HCT116 (cell line): Measurements from ENCODE around the gene ZNF595. TPM values are rescaled to one million over a fixed set of nuclear protein-coding genes. Genes with fewer than 3 reads are reported as not detected.
"Not testable (repeated sequence)": the region's sequence is repeated elsewhere in the genome, so short reads cannot be mapped to it uniquely, and the experiment has no call there.

ENCODE experiments used
- ATAC-seq: fragments of 200-7000 bp; cut with Tn5 transposase; 2 replicates; pipeline ENCODE4 v1.9.1; 2020; ENCODE audit warnings: mild to moderate bottlenecking, moderate library complexity
- BruUV-seq: library from RNA; stranded (reverse); fragments of 400-500 nt; replicated peaks from 2 replicates; lab custom pipeline; 2021; lab: Mats Ljungman, UMichigan
- CTCF ChIA-PET: fragments of 300-600 bp; sonication (Branson Sonifier 250); formaldehyde crosslinking; loops from one replicate; lab custom pipeline; 2021; ENCODE audit warnings: antibody characterized with exemption; lab: Charles Lee
- POLR2A ChIA-PET: fragments of 300-600, 350-600 bp; sonication (Branson Sonifier 250); formaldehyde crosslinking; loops from one replicate; lab custom pipeline; 2021; ENCODE audit warnings: antibody characterized with exemption; lab: Charles Lee
- RAD21 ChIA-PET, 2 experiments: fragments of 300-600 bp; sonication (Branson Sonifier 250); formaldehyde crosslinking; loops; one replicate each; lab custom pipeline; 2023; ENCODE audit warnings: low total read pairs in 2 of 2; ENCODE audit not compliant: uncharacterized antibody in 2 of 2, unreplicated experiment in 2 of 2, low non-redundant PET in 1 of 2; lab: Charles Lee
- DNase-seq: peaks from one replicate; pipeline ENCODE4 v3.0.0-alpha.2; 2010; ENCODE audit warnings: low read depth, low spot score
- H2AFZ ChIP-seq: fragments of 200-600 bp; shearing (Covaris generic), sonication (generic); 2 replicates; pipeline ENCODE4 v1.6.1; 2017; ENCODE audit warnings: low read depth, mixed run types, mixed read lengths, antibody characterized with exemption, low read length; ENCODE audit not compliant: poor library complexity, severe bottlenecking
- H3K27ac ChIP-seq: 2 replicates; pipeline ENCODE4 v1.5.1; 2012; ENCODE audit warnings: low read depth, low read length
- H3K27me3 ChIP-seq: fragments of 200-600 bp; sonication (generic); 2 replicates; pipeline ENCODE4 v1.6.1; 2016; ENCODE audit warnings: mixed run types, low read length, mixed read lengths; ENCODE audit not compliant: insufficient read depth
- H3K36me3 ChIP-seq, 2 experiments: fragments of 200-500 bp in 1 of 2; fragments of 200-600 bp in 1 of 2; sonication (Bioruptor generic) in 1 of 2; sonication (generic) in 1 of 2; 2 replicates each; pipeline versions ENCODE4 v1.5.1 to v1.6.1; 2014 to 2016; ENCODE audit warnings: low read length in 2 of 2, inconsistent platforms in 1 of 2, mixed read lengths in 1 of 2, mixed run types in 1 of 2; ENCODE audit not compliant: insufficient read depth in 2 of 2, control insufficient read depth in 1 of 2
- H3K4me1 ChIP-seq, 2 experiments: fragments of 200-600 bp in 1 of 2; sonication (generic) in 1 of 2; 2 replicates each; pipeline versions ENCODE4 v1.5.1 to v1.6.1; 2012 to 2017; ENCODE audit warnings: low read length in 2 of 2, inconsistent platforms in 1 of 2, mild to moderate bottlenecking in 1 of 2, mixed read lengths in 1 of 2, mixed run types in 1 of 2, moderate library complexity in 1 of 2; ENCODE audit not compliant: insufficient read depth in 2 of 2, control insufficient read depth in 1 of 2
- H3K4me2 ChIP-seq: fragments of 200-600 bp; sonication (generic); 2 replicates; pipeline ENCODE4 v1.6.1; 2017; ENCODE audit warnings: mixed run types, low read length, mixed read lengths
- H3K4me3 ChIP-seq, 2 experiments: fragments of 200-600 bp in 1 of 2; sonication (generic) in 1 of 2; replicated peaks in 1 of 2; 2 replicates each; pipeline ENCODE4 v1.5.1; 2011 to 2016; ENCODE audit warnings: low read length in 2 of 2, control low read depth in 1 of 2, low read depth in 1 of 2, mild to moderate bottlenecking in 1 of 2, mixed read lengths in 1 of 2, mixed run types in 1 of 2
- H3K79me2 ChIP-seq: fragments of 200-600 bp; sonication (generic); 2 replicates; pipeline ENCODE4 v1.6.1; 2017; ENCODE audit warnings: mild to moderate bottlenecking, mixed run types, low read length, moderate library complexity, mixed read lengths; ENCODE audit not compliant: insufficient read depth
- H3K9ac ChIP-seq: fragments of 200-600 bp; sonication (generic); 2 replicates; pipeline ENCODE4 v1.6.1; 2016; ENCODE audit warnings: low read length, mixed read lengths
- H3K9me2 ChIP-seq: fragments of 200-600 bp; sonication (generic), shearing (Covaris generic); 2 replicates; pipeline ENCODE4 v1.6.1; 2017; ENCODE audit warnings: mixed run types, mild to moderate bottlenecking, moderate library complexity; ENCODE audit not compliant: insufficient read depth
- H3K9me3 ChIP-seq, 2 experiments: fragments of 200-500 bp in 1 of 2; fragments of 200-600 bp in 1 of 2; sonication (Bioruptor generic) in 1 of 2; sonication (generic) in 1 of 2; 2 replicates each; pipeline ENCODE4 v1.6.1; 2014 to 2017; ENCODE audit warnings: low read length in 2 of 2, mixed read lengths in 2 of 2, inconsistent platforms in 1 of 2, low read depth in 1 of 2, mild to moderate bottlenecking in 1 of 2, mixed run types in 1 of 2, moderate library complexity in 1 of 2; ENCODE audit not compliant: control insufficient read depth in 1 of 2, insufficient read depth in 1 of 2
- H4K20me1 ChIP-seq: fragments of 200-600 bp; sonication (generic), shearing (Covaris generic); 2 replicates; pipeline ENCODE4 v1.6.1; 2017; ENCODE audit warnings: mixed run types, mild to moderate bottlenecking, moderate library complexity; ENCODE audit not compliant: insufficient read depth
- intact Hi-C: fragments of 100-400 bp; cut with micrococcal nuclease; formaldehyde crosslinking; loops from 2 replicates; pipeline ENCODE4 v1.10.0; 2022
- total RNA-seq: library from RNA; stranded (reverse); gene quantifications from one replicate; pipeline ENCODE4 v1.2.1, GENCODE V29; 2021; ENCODE audit not compliant: unreplicated experiment

The ZNF595 gene
- total RNA-seq, 1 experiment from 2014 or later: 4.0 TPM

DNA sequence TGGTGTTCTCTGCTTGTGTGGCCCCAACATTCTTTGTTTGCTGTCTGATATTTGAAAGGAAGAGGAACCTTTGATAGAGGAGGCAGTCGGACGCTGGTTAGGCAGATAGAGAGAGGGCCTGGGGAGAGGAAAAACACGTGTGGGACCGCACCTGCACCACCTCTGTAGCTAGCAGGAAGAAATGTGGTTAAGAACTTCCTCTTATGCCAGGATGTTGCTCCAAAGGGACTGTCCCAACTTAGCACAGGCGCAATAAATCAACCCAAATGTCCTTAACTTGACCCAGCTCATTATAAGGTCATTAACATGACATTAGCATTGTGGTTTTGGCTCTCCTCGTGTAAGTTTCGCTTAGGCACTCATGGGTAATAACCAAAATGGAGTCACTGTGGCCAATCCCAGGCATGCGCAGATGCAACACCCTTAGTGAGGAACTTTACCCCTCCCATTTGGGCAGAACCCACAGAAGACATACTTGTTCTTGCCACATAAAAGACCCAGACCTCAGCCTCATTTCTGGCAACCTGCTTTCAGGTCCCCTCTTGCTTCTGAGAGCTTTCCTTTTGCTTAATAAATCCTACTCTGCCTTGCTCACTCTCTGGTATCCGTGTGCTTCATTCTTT is 1.4 kb upstream of the ZNF595 start:
- H4K20me1 ChIP-seq, H3K4me2 ChIP-seq, POLR2A ChIA-PET, H3K9me2 ChIP-seq, H3K9ac ChIP-seq, H2AFZ ChIP-seq, H3K79me2 ChIP-seq, H3K4me1 ChIP-seq, H3K27ac ChIP-seq, H3K4me3 ChIP-seq, DNase-seq, H3K27me3 ChIP-seq, RAD21 ChIA-PET, CTCF ChIA-PET, BruUV-seq, H3K36me3 ChIP-seq, H3K9me3 ChIP-seq, intact Hi-C loops, ATAC-seq: not testable (repeated sequence)

- intact Hi-C loops, H3K9me3 ChIP-seq, H3K27ac ChIP-seq, BruUV-seq, H3K4me3 ChIP-seq, H3K36me3 ChIP-seq, H2AFZ ChIP-seq, POLR2A ChIA-PET, H3K79me2 ChIP-seq, RAD21 ChIA-PET, H3K4me1 ChIP-seq, H3K9me2 ChIP-seq, H3K9ac ChIP-seq, CTCF ChIA-PET, H3K4me2 ChIP-seq, H4K20me1 ChIP-seq, H3K27me3 ChIP-seq, DNase-seq: not testable (repeated sequence)
- ATAC-seq: peak; percentile 13; the same call in 1 of the 2 replicates
Observed at GRCh38 chr4:53521-53920, 400 bp downstream of the ZNF595 start.

DNA sequence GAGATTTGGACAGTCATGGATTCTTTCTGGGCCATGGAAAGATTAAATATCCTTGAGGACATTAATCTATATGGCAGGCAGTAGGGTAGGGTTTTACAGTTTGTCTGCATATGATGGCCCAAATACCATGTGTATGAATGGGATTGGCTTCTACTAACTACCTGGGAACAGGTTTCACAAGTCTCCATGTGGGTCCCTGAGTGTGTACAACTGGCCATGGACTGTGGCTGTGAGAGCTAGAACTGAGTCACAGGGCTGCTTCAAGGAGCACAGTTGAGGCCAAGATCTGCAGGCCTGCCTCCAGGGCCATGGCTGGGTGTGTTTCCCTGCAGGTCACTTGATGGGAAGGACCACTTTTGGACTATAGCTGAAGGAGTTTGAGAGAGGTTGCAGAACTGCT is 11.6 kb downstream of the ZNF595 start:
- H3K4me3 ChIP-seq, H3K79me2 ChIP-seq, H3K9ac ChIP-seq, H3K27ac ChIP-seq, DNase-seq, H3K9me3 ChIP-seq, H3K4me1 ChIP-seq, H3K27me3 ChIP-seq, H3K9me2 ChIP-seq, CTCF ChIA-PET, ATAC-seq, H3K36me3 ChIP-seq, intact Hi-C loops, RAD21 ChIA-PET, H4K20me1 ChIP-seq, POLR2A ChIA-PET, H2AFZ ChIP-seq, BruUV-seq, H3K4me2 ChIP-seq: not testable (repeated sequence)
